B cell (primary cell): Measurements from ENCODE around the gene ZDHHC17. TPM values are rescaled to one million over a fixed set of nuclear protein-coding genes. Genes with fewer than 3 reads are reported as not detected.

Source experiments
- ATAC-seq: fragments of 200-7000 bp; cut with Tn5 transposase; one replicate; pipeline ENCODE4 v1.10.0; 2021; ENCODE audit warnings: low read depth, mild to moderate bottlenecking, moderate number of reproducible peaks, moderate library complexity
- CTCF ChIA-PET: fragments of 350-600 bp; sonication (Branson Sonifier 250); formaldehyde crosslinking; loops from one replicate; lab custom pipeline; 2021; ENCODE audit warnings: antibody characterized with exemption, inconsistent platforms; lab: Charles Lee
- POLR2A ChIA-PET: fragments of 350-600 bp; sonication (Branson Sonifier 250); formaldehyde crosslinking; loops from one replicate; lab custom pipeline; 2021; ENCODE audit warnings: antibody characterized with exemption; lab: Charles Lee
- DNase-seq: peaks from one replicate; pipeline ENCODE4 v3.0.0; 2013
- H2AFZ ChIP-seq: 2 replicates; pipeline ENCODE4 v1.6.1; 2012; ENCODE audit warnings: mild to moderate bottlenecking, low read depth, low read length; ENCODE audit not compliant: insufficient read depth, poor library complexity, severe bottlenecking
- H3K27ac ChIP-seq, 2 donors: 1 replicate in 1 of 2; 2 replicates in 1 of 2; pipeline ENCODE4 v1.5.1; 2012 to 2013; ENCODE audit warnings: low read length in 2 of 2, mild to moderate bottlenecking in 2 of 2, moderate library complexity in 1 of 2
- H3K27me3 ChIP-seq, 4 experiments: fragments of 200-600 bp in 1 of 4; sonication (generic) in 1 of 4; replicated peaks in 1 of 4; 1 replicate in 2 of 4; 2 replicates in 2 of 4; pipeline versions ENCODE4 v1.6.1 to v1.7.0; 2013 to 2016; ENCODE audit warnings: low read length in 3 of 4, mild to moderate bottlenecking in 2 of 4, mixed read lengths in 1 of 4, moderate library complexity in 1 of 4; ENCODE audit not compliant: insufficient read depth in 4 of 4, control insufficient read depth in 3 of 4; ENCODE audit errors: control extremely low read depth in 1 of 4
- H3K36me3 ChIP-seq, 2 experiments: replicated peaks in 1 of 2; 1 replicate in 1 of 2; 2 replicates in 1 of 2; pipeline versions ENCODE4 v1.6.1 to v1.7.1; 2013; ENCODE audit warnings: low read length in 1 of 2; ENCODE audit not compliant: insufficient read depth in 2 of 2, control insufficient read depth in 1 of 2; ENCODE audit errors: control extremely low read depth in 1 of 2, extremely low read depth in 1 of 2
- H3K4me1 ChIP-seq, 2 donors: fragments of 200-600 bp in 1 of 2; sonication (generic) in 1 of 2; 1 replicate in 1 of 2; 2 replicates in 1 of 2; pipeline versions ENCODE4 v1.5.1 to v1.6.1; 2013 to 2017; ENCODE audit warnings: low read length in 2 of 2; ENCODE audit not compliant: control insufficient read depth in 2 of 2, insufficient read depth in 2 of 2
- H3K4me2 ChIP-seq: replicated peaks from 2 replicates; pipeline ENCODE3; 2012; ENCODE audit warnings: mild to moderate bottlenecking, low read depth, low read length; ENCODE audit not compliant: poor library complexity, severe bottlenecking
- H3K4me3 ChIP-seq, 5 experiments: fragments of 200-600 bp in 1 of 5; sonication (generic) in 1 of 5; 1 replicate in 3 of 5; 2 replicates in 2 of 5; pipeline versions ENCODE4 v1.5.1 to v1.7.0; 2011 to 2016; ENCODE audit warnings: low read length in 4 of 5, mild to moderate bottlenecking in 4 of 5, low read depth in 2 of 5, control low read depth in 1 of 5, moderate library complexity in 1 of 5; ENCODE audit not compliant: insufficient read depth in 1 of 5; ENCODE audit errors: control extremely low read depth in 1 of 5, extremely low read depth in 1 of 5
- H3K79me2 ChIP-seq: fragments of 200-600 bp; sonication (generic); one replicate; pipeline ENCODE4 v1.6.0; 2016; ENCODE audit warnings: low read length; ENCODE audit not compliant: control insufficient read depth, insufficient read depth
- H3K9ac ChIP-seq: fragments of 200-600 bp; sonication (generic); 2 replicates; pipeline ENCODE4 v1.6.1; 2017; ENCODE audit warnings: mild to moderate bottlenecking, low read length, moderate library complexity
- H3K9me3 ChIP-seq, 3 donors: one replicate each; pipeline versions ENCODE4 v1.6.1 to v1.7.1; 2013; ENCODE audit warnings: low read length in 2 of 3; ENCODE audit not compliant: control insufficient read depth in 2 of 3, insufficient read depth in 1 of 3; ENCODE audit errors: control extremely low read depth in 1 of 3
- H4K20me1 ChIP-seq: 2 replicates; pipeline ENCODE4 v1.6.0; 2012; ENCODE audit warnings: mild to moderate bottlenecking, low read length; ENCODE audit not compliant: insufficient read depth, control insufficient read depth, poor library complexity, severe bottlenecking
- H3K27ac Mint-ChIP-seq: one replicate; pipeline ENCODE4 v1.8.0; 2021; ENCODE audit warnings: mixed read lengths
- H3K27me3 Mint-ChIP-seq: one replicate; pipeline ENCODE4 v1.8.0; 2021; ENCODE audit warnings: mixed read lengths
- H3K4me1 Mint-ChIP-seq: one replicate; pipeline ENCODE4 v1.8.0; 2021; ENCODE audit warnings: mixed read lengths
- H3K4me3 Mint-ChIP-seq: one replicate; pipeline ENCODE4 v1.8.0; 2021; ENCODE audit warnings: mixed read lengths
- H3K9me3 Mint-ChIP-seq: one replicate; pipeline ENCODE4 v1.8.0; 2022; ENCODE audit warnings: mixed read lengths; ENCODE audit not compliant: insufficient read depth
- CTCF ChIP-seq: fragments of 200-600 bp; IDR thresholded peaks from one replicate; pipeline ENCODE4 v1.8.0; 2022; ENCODE audit warnings: antibody characterized with exemption, mild to moderate bottlenecking
- EZH2 ChIP-seq: IDR thresholded peaks from 2 replicates; pipeline ENCODE4 v1.6.1; 2012; ENCODE audit warnings: borderline replicate concordance, low read depth, mild to moderate bottlenecking, moderate library complexity, low read length; ENCODE audit not compliant: insufficient read depth, poor library complexity, severe bottlenecking
- WGBS: methylation state at CpG from one replicate; pipeline ENCODE4 v1.1.5; 2013; ENCODE audit warnings: missing lambda C conversion rate; ENCODE audit not compliant: insufficient coverage; 5-methylcytosine and 5-hydroxymethylcytosine counted together
- intact Hi-C: fragments of 100-400 bp; cut with micrococcal nuclease; formaldehyde crosslinking; loops from one replicate; pipeline ENCODE4 v1.10.0; 2022
- polyA plus RNA-seq: library from polyadenylated mRNA; depleted of rRNA; stranded (reverse); fragments of >200 nt; gene quantifications from 2 replicates; pipeline ENCODE4 v1.2.3, GENCODE V29; 2012
- total RNA-seq, 2 donors: library from RNA; stranded (reverse); fragments of 120-200 nt in 1 of 2; gene quantifications; 1 replicate in 1 of 2; 2 replicates in 1 of 2; pipeline versions ENCODE4 v1.2.3 to v1.2.4, GENCODE V29; 2013 to 2022

ZDHHC17 gene
- total and polyA plus RNA-seq, 2 donors (not counting 1 experiment from before 2014, with no cell fraction given) = 26.1 to 75.0 TPM

GRCh38 chr12:76874491-76875190, 110.7 kb downstream of the ZDHHC17 start:
- Histone ChIP-seq H3K4me3 (no peak overlapping the region), H3K4me1 (peaks cover 11 to 14% of the 10 kb centered on the region in 2 donors), H4K20me1 (no peaks in the 10 kb centered on the region), H3K9me3 (peaks cover 0 to 8% (median 0%) of the 10 kb centered on the region in 3 donors), H2AFZ (no peak overlapping the region), H3K79me2 (no peaks in the 10 kb centered on the region), H3K4me2 (no peak overlapping the region), H3K36me3 (no peaks in the 10 kb centered on the region), H3K27me3 (peaks cover 0 to 27% (median 16%) of the 10 kb centered on the region in 4 experiments), H3K9ac (no peak overlapping the region), H3K27ac (no peak overlapping the region)
- 92% methylated on average over 6 of the region's 11 CpGs for whole genome bisulfite sequencing
- Mint-ChIP-seq H3K27ac (no peak overlapping the region), H3K27me3 (peaks cover 50% of the 10 kb centered on the region), H3K4me1 (peaks cover 12% of the 10 kb centered on the region), H3K4me3 (no peak overlapping the region), H3K9me3 (no peaks in the 10 kb centered on the region)
- CTCF ChIA-PET = no interaction called here
- intact Hi-C loops = loop anchor here (10.0 kb wide), 1 partner anchor 790 kb away; the partner anchor contains the start of gene NAP1L1
- POLR2A ChIA-PET = no interaction called here
- ATAC-seq = no peak
- TF ChIP-seq EZH2 = no peak
- DNase-seq = no peak

GRCh38 chr12:76876696-76877229, 112.8 kb downstream of the ZDHHC17 start:
- Histone ChIP-seq H3K9ac (no peak overlapping the region), H3K36me3 (no peaks in the 10 kb centered on the region), H4K20me1 (no peaks in the 10 kb centered on the region), H2AFZ (no peak overlapping the region), H3K4me2 (no peak overlapping the region), H3K4me3 (no peak overlapping the region), H3K27ac (no peak overlapping the region), H3K79me2 (no peaks in the 10 kb centered on the region), H3K4me1 (peaks cover 13 to 15% of the 10 kb centered on the region in 2 donors), H3K27me3 (peaks cover 0 to 31% (median 22%) of the 10 kb centered on the region in 4 experiments), H3K9me3 (peaks cover 0 to 8% (median 0%) of the 10 kb centered on the region in 3 donors)
- Mint-ChIP-seq H3K4me3 (no peak overlapping the region), H3K27me3 (peaks cover 57% of the 10 kb centered on the region), H3K27ac (no peak overlapping the region), H3K9me3 (no peaks in the 10 kb centered on the region), H3K4me1 (peaks cover 14% of the 10 kb centered on the region)
- TF ChIP-seq EZH2 (no peak), CTCF (no peak)
- ATAC-seq (no peak), DNase-seq (no peak)
- CTCF ChIA-PET = no interaction called here
- POLR2A ChIA-PET = no interaction called here
- 89% methylated on average over 1 of the region's 2 CpGs for WGBS
- intact Hi-C loops = loop anchor here (10.0 kb wide), 1 partner anchor 792 kb away; the partner anchor contains the start of gene NAP1L1
